GM10266 (cell line): ENCODE results near the gene MMD2.

ENCODE experiments used
- DNase-seq: peaks from one replicate; pipeline ENCODE4 v3.0.0; 2012; ENCODE audit errors: extremely low spot score
- CTCF ChIP-seq: IDR thresholded peaks from 2 replicates; pipeline ENCODE4 v1.5.1; 2012; ENCODE audit warnings: mild to moderate bottlenecking, low read depth; ENCODE audit not compliant: control insufficient read depth, insufficient read depth; ENCODE audit errors: missing control alignments

The MMD2 gene

GRCh38 chr7:4882169-4883032 lies 76.6 kb downstream of the MMD2 start:
- DNase-seq, result no peak
- TF ChIP-seq CTCF, result no peak

GRCh38 chr7:4880218-4880617 lies 78.8 kb downstream of the MMD2 start:
- no peak for TF ChIP-seq CTCF
- no peak for DNase-seq

- no peak for TF ChIP-seq CTCF
- no peak for DNase-seq
Measured at GRCh38 chr7:4879396-4880081, 79.4 kb downstream of the MMD2 start.

- DNase-seq, result no peak
- TF ChIP-seq CTCF, result no peak
Measured at GRCh38 chr7:4878336-4879335, 80.4 kb downstream of the MMD2 start.

- no peak for DNase-seq
- no peak for TF ChIP-seq CTCF
Measured at GRCh38 chr7:4876586-4876985, 82.4 kb downstream of the MMD2 start.

- no peak for DNase-seq
- no peak for TF ChIP-seq CTCF
Measured at GRCh38 chr7:4875391-4875790, 83.6 kb downstream of the MMD2 start.
